HEK293 (cell line): ENCODE data around the gene IL17RC.

ENCODE experiments used
- CTCF ChIA-PET: fragments of 350-600 bp; formaldehyde crosslinking; extraction: SDS; loops from one replicate; lab custom pipeline; 2021; ENCODE audit warnings: antibody characterized with exemption; lab: Yijun Ruan, JAX
- POLR2A ChIA-PET: fragments of 300-600 bp; formaldehyde crosslinking; extraction: SDS; loops from one replicate; lab custom pipeline; 2020; ENCODE audit warnings: antibody characterized with exemption, inconsistent platforms; lab: Yijun Ruan, JAX
- H3K27ac ChIP-seq: fragments of 200-500 bp; sonication (Bioruptor generic); 2 replicates; pipeline ENCODE4 v1.5.1; 2014; ENCODE audit warnings: low read depth, low read length, control low read depth, inconsistent platforms; ENCODE audit errors: extremely low read depth
- H3K36me3 ChIP-seq, 2 experiments: fragments of 200-500 bp in 1 of 2; sonication (Bioruptor generic) in 1 of 2; 1 replicate in 1 of 2; 2 replicates in 1 of 2; pipeline ENCODE4 v1.5.1; 2014 to 2017; ENCODE audit warnings: inconsistent platforms in 2 of 2, low read length in 2 of 2; ENCODE audit not compliant: control insufficient read depth in 2 of 2, insufficient read depth in 1 of 2
- H3K4me1 ChIP-seq: fragments of 200-500 bp; sonication (Bioruptor generic); 2 replicates; pipeline ENCODE4 v1.5.1; 2014; ENCODE audit warnings: mild to moderate bottlenecking, low read length, inconsistent platforms; ENCODE audit not compliant: control insufficient read depth, insufficient read depth
- H3K4me3 ChIP-seq: 2 replicates; pipeline ENCODE4 v1.5.1; 2011; ENCODE audit warnings: low read depth, mild to moderate bottlenecking, control low read depth, low read length, moderate library complexity
- H3K9me3 ChIP-seq: fragments of 200-500 bp; sonication (Bioruptor generic); 2 replicates; pipeline ENCODE4 v1.5.1; 2014; ENCODE audit warnings: low read depth, low read length, inconsistent platforms; ENCODE audit not compliant: control insufficient read depth, insufficient read depth
- GLI4 ChIP-seq: fragments of 450-650 bp; formaldehyde crosslinking; IDR thresholded peaks from 2 replicates; pipeline ENCODE4 v1.5.1; 2016; ENCODE audit warnings: missing biosample characterization, missing genetic modification characterization
- KLF8 ChIP-seq: fragments of 450-650 bp; formaldehyde crosslinking; IDR thresholded peaks from 2 replicates; pipeline ENCODE4 v1.5.1; 2016; ENCODE audit warnings: missing biosample characterization, missing genetic modification characterization
- OSR2 ChIP-seq: fragments of 450-650 bp; formaldehyde crosslinking; IDR thresholded peaks from 2 replicates; pipeline ENCODE4 v1.5.1; 2016; ENCODE audit warnings: missing biosample characterization, missing genetic modification characterization
- PRDM2 ChIP-seq: fragments of 450-650 bp; formaldehyde crosslinking; IDR thresholded peaks from 2 replicates; pipeline ENCODE4 v1.5.1; 2016; ENCODE audit warnings: missing biosample characterization, missing genetic modification characterization, borderline replicate concordance
- ZBTB49 ChIP-seq: fragments of 450-650 bp; formaldehyde crosslinking; IDR thresholded peaks from 2 replicates; pipeline ENCODE4 v1.5.1; 2016; ENCODE audit warnings: missing biosample characterization, missing genetic modification characterization, low read depth
- ZFP69B ChIP-seq: fragments of 450-650 bp; formaldehyde crosslinking; IDR thresholded peaks from 2 replicates; pipeline ENCODE4 v1.5.1; 2016; ENCODE audit warnings: missing biosample characterization, missing genetic modification characterization
- ZNF211 ChIP-seq: fragments of 450-650 bp; formaldehyde crosslinking; IDR thresholded peaks from 2 replicates; pipeline ENCODE4 v1.5.1; 2016; ENCODE audit warnings: low read depth, missing biosample characterization, missing genetic modification characterization
- ZNF214 ChIP-seq: fragments of 450-650 bp; formaldehyde crosslinking; IDR thresholded peaks from 2 replicates; pipeline ENCODE4 v1.5.1; 2017; ENCODE audit warnings: missing biosample characterization, mild to moderate bottlenecking, missing genetic modification characterization, borderline replicate concordance
- ZNF335 ChIP-seq: fragments of 450-650 bp; formaldehyde crosslinking; conservative IDR thresholded peaks from 2 replicates; pipeline ENCODE4 v1.5.1; 2016; ENCODE audit warnings: missing biosample characterization, missing genetic modification characterization
- ZNF341 ChIP-seq: fragments of 450-650 bp; formaldehyde crosslinking; IDR thresholded peaks from 2 replicates; pipeline ENCODE4; 2016; ENCODE audit warnings: low read depth, missing biosample characterization, missing genetic modification characterization
- ZNF362 ChIP-seq: fragments of 450-650 bp; formaldehyde crosslinking; IDR thresholded peaks from 2 replicates; pipeline ENCODE4 v1.5.1; 2016; ENCODE audit warnings: missing biosample characterization, missing genetic modification characterization
- ZNF416 ChIP-seq: fragments of 450-650 bp; formaldehyde crosslinking; IDR thresholded peaks from 2 replicates; pipeline ENCODE4 v1.5.1; 2016; ENCODE audit warnings: missing biosample characterization, missing genetic modification characterization
- ZNF510 ChIP-seq: fragments of 450-650 bp; formaldehyde crosslinking; IDR thresholded peaks from 2 replicates; pipeline ENCODE4 v1.5.1; 2018; ENCODE audit warnings: mild to moderate bottlenecking, missing genetic modification characterization, missing biosample characterization; ENCODE audit not compliant: insufficient replicate concordance
- ZNF514 ChIP-seq: fragments of 450-650 bp; formaldehyde crosslinking; IDR thresholded peaks from 2 replicates; pipeline ENCODE4 v1.5.1; 2016; ENCODE audit warnings: missing biosample characterization, missing genetic modification characterization
- ZNF600 ChIP-seq: fragments of 450-650 bp; formaldehyde crosslinking; IDR thresholded peaks from 2 replicates; pipeline ENCODE4 v1.5.1; 2016; ENCODE audit warnings: missing biosample characterization, missing genetic modification characterization
- ZNF623 ChIP-seq: fragments of 450-650 bp; formaldehyde crosslinking; IDR thresholded peaks from 2 replicates; pipeline ENCODE4 v1.5.1; 2016; ENCODE audit warnings: missing biosample characterization, missing genetic modification characterization
- ZNF830 ChIP-seq: fragments of 450-650 bp; IDR thresholded peaks from 2 replicates; pipeline ENCODE4 v1.5.0; 2018; ENCODE audit warnings: missing biosample characterization, missing genetic modification characterization, low read depth, mild to moderate bottlenecking, moderate library complexity
- TF ChIP-seq, protein P1 (sequence below): fragments of 450-650 bp; formaldehyde crosslinking; IDR thresholded peaks from 2 replicates; pipeline ENCODE4 v1.5.1; 2016; ENCODE audit warnings: missing biosample characterization, missing genetic modification characterization, low read depth
- TF ChIP-seq, protein P2 (sequence below): fragments of 450-650 bp; formaldehyde crosslinking; IDR thresholded peaks from 2 replicates; pipeline ENCODE4 v1.5.1; 2016; ENCODE audit warnings: missing biosample characterization, missing genetic modification characterization
- TF ChIP-seq, protein P3 (sequence below): fragments of 450-650 bp; formaldehyde crosslinking; IDR thresholded peaks from 2 replicates; pipeline ENCODE4 v1.5.1; 2016; ENCODE audit warnings: missing biosample characterization, missing genetic modification characterization

The IL17RC gene

DNA sequence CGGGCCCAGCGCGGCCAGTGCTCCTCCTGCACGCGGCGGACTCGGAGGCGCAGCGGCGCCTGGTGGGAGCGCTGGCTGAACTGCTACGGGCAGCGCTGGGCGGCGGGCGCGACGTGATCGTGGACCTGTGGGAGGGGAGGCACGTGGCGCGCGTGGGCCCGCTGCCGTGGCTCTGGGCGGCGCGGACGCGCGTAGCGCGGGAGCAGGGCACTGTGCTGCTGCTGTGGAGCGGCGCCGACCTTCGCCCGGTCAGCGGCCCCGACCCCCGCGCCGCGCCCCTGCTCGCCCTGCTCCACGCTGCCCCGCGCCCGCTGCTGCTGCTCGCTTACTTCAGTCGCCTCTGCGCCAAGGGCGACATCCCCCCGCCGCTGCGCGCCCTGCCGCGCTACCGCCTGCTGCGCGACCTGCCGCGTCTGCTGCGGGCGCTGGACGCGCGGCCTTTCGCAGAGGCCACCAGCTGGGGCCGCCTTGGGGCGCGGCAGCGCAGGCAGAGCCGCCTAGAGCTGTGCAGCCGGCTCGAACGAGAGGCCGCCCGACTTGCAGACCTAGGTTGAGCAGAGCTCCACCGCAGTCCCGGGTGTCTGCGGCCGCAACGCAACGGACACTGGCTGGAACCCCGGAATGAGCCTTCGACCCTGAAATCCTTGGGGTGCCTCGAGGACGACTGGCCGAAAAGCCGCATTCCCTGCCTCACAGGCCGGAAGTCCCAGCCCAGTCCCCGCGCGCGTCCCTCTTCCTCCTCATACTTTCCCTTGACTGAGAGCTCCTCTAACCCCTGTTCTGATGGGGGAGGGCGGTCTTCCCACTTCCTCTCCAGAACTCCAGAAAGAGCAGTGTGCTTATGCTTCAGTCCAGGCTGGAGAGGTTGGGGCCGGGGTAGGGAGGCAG lies 1.4 kb upstream of the IL17RC start (continued):
- TF ChIP-seq ZNF600 (tag by site-specific recombination) (no peak), ZFP69B (tag by site-specific recombination) (no peak), ZBTB49 (tag by site-specific recombination) (no peak), OSR2 (tag by site-specific recombination) (no peak), ZNF214 (tag by site-specific recombination) (no peak), ZNF211 (no peak)
- TF ChIP-seq, all 188 proteins: peak for 7

GRCh38 chr3:9916346-9916733 lies 558 bp upstream of the IL17RC start:
- CTCF ChIA-PET = interaction anchor here (0.6 to 0.9 kb wide), 3 partner anchors 8 to 67 kb away, joined by 3 read pairs; partner anchors contain the start of gene CRELD1
- peaks cover 19% of the 10 kb centered on the region for H3K4me1 ChIP-seq
- no peak overlapping the region for H3K4me3 ChIP-seq
- TF ChIP-seq GLI4 (tag by site-specific recombination) (no peak), KLF8 (tag by site-specific recombination) (no peak), PRDM2 (tag by site-specific recombination) (no peak), ZNF341 (tag by site-specific recombination) (no peak), ZNF335 (tag by site-specific recombination) (no peak), ZNF514 (tag by site-specific recombination) (no peak), ZNF830 (tag by site-specific recombination) (no peak), ZNF416 (tag by site-specific recombination) (no peak), ZNF362 (tag by site-specific recombination) (no peak), ZNF623 (tag by site-specific recombination) (no peak), ZNF510 (tag by site-specific recombination) (no peak)
- TF ChIP-seq, protein P1, sequence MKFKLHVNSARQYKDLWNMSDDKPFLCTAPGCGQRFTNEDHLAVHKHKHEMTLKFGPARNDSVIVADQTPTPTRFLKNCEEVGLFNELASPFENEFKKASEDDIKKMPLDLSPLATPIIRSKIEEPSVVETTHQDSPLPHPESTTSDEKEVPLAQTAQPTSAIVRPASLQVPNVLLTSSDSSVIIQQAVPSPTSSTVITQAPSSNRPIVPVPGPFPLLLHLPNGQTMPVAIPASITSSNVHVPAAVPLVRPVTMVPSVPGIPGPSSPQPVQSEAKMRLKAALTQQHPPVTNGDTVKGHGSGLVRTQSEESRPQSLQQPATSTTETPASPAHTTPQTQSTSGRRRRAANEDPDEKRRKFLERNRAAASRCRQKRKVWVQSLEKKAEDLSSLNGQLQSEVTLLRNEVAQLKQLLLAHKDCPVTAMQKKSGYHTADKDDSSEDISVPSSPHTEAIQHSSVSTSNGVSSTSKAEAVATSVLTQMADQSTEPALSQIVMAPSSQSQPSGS (tag by site-specific recombination) = no peak
- TF ChIP-seq, protein P2, sequence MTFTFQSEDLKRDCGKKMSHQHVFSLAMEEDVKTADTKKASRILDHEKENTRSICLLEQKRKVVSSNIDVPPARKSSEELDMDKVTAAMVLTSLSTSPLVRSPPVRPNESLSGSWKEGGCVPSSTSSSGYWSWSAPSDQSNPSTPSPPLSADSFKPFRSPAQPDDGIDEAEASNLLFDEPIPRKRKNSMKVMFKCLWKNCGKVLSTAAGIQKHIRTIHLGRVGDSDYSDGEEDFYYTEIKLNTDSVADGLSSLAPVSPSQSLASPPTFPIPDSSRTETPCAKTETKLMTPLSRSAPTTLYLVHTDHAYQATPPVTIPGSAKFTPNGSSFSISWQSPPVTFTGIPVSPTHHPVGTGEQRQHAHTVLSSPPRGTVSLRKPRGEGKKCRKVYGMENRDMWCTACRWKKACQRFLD = no peak
- TF ChIP-seq, protein P3, sequence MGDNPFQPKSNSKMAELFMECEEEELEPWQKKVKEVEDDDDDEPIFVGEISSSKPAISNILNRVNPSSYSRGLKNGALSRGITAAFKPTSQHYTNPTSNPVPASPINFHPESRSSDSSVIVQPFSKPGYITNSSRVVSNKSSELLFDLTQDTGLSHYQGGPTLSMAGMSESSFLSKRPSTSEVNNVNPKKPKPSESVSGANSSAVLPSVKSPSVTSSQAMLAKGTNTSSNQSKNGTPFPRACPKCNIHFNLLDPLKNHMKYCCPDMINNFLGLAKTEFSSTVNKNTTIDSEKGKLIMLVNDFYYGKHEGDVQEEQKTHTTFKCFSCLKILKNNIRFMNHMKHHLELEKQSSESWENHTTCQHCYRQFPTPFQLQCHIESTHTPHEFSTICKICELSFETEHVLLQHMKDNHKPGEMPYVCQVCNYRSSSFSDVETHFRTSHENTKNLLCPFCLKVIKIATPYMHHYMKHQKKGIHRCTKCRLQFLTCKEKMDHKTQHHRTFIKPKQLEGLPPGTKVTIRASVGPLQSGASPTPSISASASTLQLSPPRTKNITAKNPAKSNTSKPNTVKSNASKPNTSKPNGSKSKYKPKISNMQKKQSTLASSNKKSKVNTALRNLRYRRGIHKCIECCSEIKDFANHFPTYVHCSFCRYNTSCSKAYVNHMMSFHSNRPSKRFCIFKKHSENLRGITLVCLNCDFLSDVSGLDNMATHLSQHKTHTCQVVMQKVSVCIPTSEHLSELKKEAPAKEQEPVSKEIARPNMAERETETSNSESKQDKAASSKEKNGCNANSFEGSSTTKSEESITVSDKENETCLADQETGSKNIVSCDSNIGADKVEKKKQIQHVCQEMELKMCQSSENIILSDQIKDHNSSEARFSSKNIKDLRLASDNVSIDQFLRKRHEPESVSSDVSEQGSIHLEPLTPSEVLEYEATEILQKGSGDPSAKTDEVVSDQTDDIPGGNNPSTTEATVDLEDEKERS (tag by site-specific recombination) = no peak

More at GRCh38 chr3:9916346-9916733, 558 bp upstream of the IL17RC start:
- Histone ChIP-seq H3K27ac (no peak overlapping the region), H3K9me3 (no peaks in the 10 kb centered on the region), H3K36me3 (no peaks in the 10 kb centered on the region)
- POLR2A ChIA-PET = interaction anchor here (1.0 to 2.6 kb wide), 8 partner anchors 10 to 32 kb away, joined by 4 to 23 read pairs (median 6); partner anchors contain the start of genes CRELD1, IL17RE and JAGN1
